Skeletal muscle tissue (tissue), 4 donors: ENCODE data around the gene NLRC5. TPM values are rescaled to one million over a fixed set of nuclear protein-coding genes. Genes with fewer than 3 reads are reported as not detected.

ENCODE experiments used
- H3K27ac ChIP-seq: one replicate; pipeline ENCODE4 v1.7.0; 2013; ENCODE audit warnings: mild to moderate bottlenecking, low read depth, low read length, inconsistent platforms
- H3K27me3 ChIP-seq, 3 donors: one replicate each; pipeline ENCODE4 v1.7.0; 2013; ENCODE audit warnings: low read length in 3 of 3; ENCODE audit not compliant: control insufficient read depth in 3 of 3, insufficient read depth in 3 of 3
- H3K36me3 ChIP-seq, 3 donors: one replicate each; pipeline ENCODE4 v1.7.0; 2013; ENCODE audit warnings: low read length in 3 of 3; ENCODE audit not compliant: control insufficient read depth in 3 of 3, insufficient read depth in 3 of 3
- H3K4me1 ChIP-seq, 3 donors: one replicate each; pipeline ENCODE4 v1.7.0; 2013; ENCODE audit warnings: low read length in 3 of 3, mild to moderate bottlenecking in 3 of 3; ENCODE audit not compliant: control insufficient read depth in 3 of 3, insufficient read depth in 3 of 3
- H3K4me3 ChIP-seq, 3 donors: one replicate each; pipeline ENCODE4 v1.7.0; 2013; ENCODE audit warnings: low read length in 3 of 3
- H3K9ac ChIP-seq, 3 donors: one replicate each; pipeline ENCODE4 v1.7.0; 2013; ENCODE audit warnings: low read length in 3 of 3, mild to moderate bottlenecking in 3 of 3, moderate library complexity in 2 of 3, low read depth in 1 of 3
- H3K9me3 ChIP-seq, 3 donors: one replicate each; pipeline ENCODE4 v1.7.0; 2013; ENCODE audit warnings: low read length in 3 of 3; ENCODE audit not compliant: control insufficient read depth in 3 of 3
- total RNA-seq: library from RNA; depleted of rRNA; stranded (reverse); fragments of >200 nt; gene quantifications from one replicate; pipeline ENCODE4 v1.2.3, GENCODE V29; 2014
- donor health status: Osteomylitis.

The NLRC5 gene
- total RNA-seq, 1 donor from 2014 or later: 5.7 TPM

GRCh38 chr16:57133031-57133430 lies 143.7 kb downstream of the NLRC5 start:
- Histone ChIP-seq H3K27me3 (no peaks in the 10 kb centered on the region), H3K27ac (no peak overlapping the region), H3K4me1 (no peaks in the 10 kb centered on the region), H3K9ac (no peak overlapping the region), H3K36me3 (peaks cover 0 to 2% (median 0%) of the 10 kb centered on the region in 3 donors), H3K4me3 (no peak overlapping the region), H3K9me3 (no peaks in the 10 kb centered on the region)

Other genes with a start within 250 kb of the NLRC5 start
- not detected for gene SLC12A3, start 124.3 kb upstream of the NLRC5 start, total RNA-seq
- gene HERPUD1, start 57.4 kb upstream of the NLRC5 start, total RNA-seq: 76.2 TPM
- 3.1 TPM for gene CETP, start 27.6 kb upstream of the NLRC5 start, total RNA-seq
- gene CPNE2, start 103.0 kb downstream of the NLRC5 start, total RNA-seq: 8.9 TPM
- gene PSME3IP1, start 196.5 kb downstream of the NLRC5 start, total RNA-seq: 36.5 TPM
- gene RSPRY1, start 196.8 kb downstream of the NLRC5 start, total RNA-seq: 36.5 TPM